Astrocyte (in vitro differentiated cells and primary cell): ENCODE data around the gene MED28. TPM values are rescaled to one million over a fixed set of nuclear protein-coding genes. Genes with fewer than 3 reads are reported as not detected.

ENCODE experiments used
- DNase-seq: peaks from one replicate; pipeline ENCODE4 v3.0.0-alpha.2; 2010; ENCODE audit warnings: low read depth
- FAIRE-seq: peaks from 2 replicates; lab custom pipeline; 2011; peaks lifted over from hg19 to GRCh38; lab: Jason Lieb, UNC
- H2AFZ ChIP-seq: 2 replicates; pipeline ENCODE4 v1.6.0; 2012; ENCODE audit warnings: low read depth, low read length, inconsistent platforms
- H3K27ac ChIP-seq: 2 replicates; pipeline ENCODE4 v1.5.1; 2011; ENCODE audit warnings: low read depth, low read length, inconsistent platforms
- H3K27me3 ChIP-seq: 2 replicates; pipeline ENCODE4 v1.6.0; 2011; ENCODE audit warnings: low read length, inconsistent platforms; ENCODE audit not compliant: insufficient read depth
- H3K36me3 ChIP-seq: 2 replicates; pipeline ENCODE4 v1.5.1; 2011; ENCODE audit warnings: low read length, inconsistent platforms; ENCODE audit not compliant: insufficient read depth
- H3K4me1 ChIP-seq: 2 replicates; pipeline ENCODE4 v1.5.1; 2011; ENCODE audit warnings: low read length, inconsistent platforms; ENCODE audit not compliant: insufficient read depth
- H3K4me2 ChIP-seq: 2 replicates; pipeline ENCODE4 v1.6.0; 2012; ENCODE audit warnings: low read length, inconsistent platforms
- H3K4me3 ChIP-seq: 2 replicates; pipeline ENCODE4 v1.5.1; 2011; ENCODE audit warnings: low read depth, mild to moderate bottlenecking, low read length, inconsistent platforms; ENCODE audit not compliant: insufficient read depth
- H3K79me2 ChIP-seq: 2 replicates; pipeline ENCODE4 v1.6.0; 2012; ENCODE audit warnings: mild to moderate bottlenecking, low read length, inconsistent platforms; ENCODE audit not compliant: insufficient read depth
- H3K9ac ChIP-seq: 2 replicates; pipeline ENCODE4 v1.6.0; 2012; ENCODE audit warnings: mild to moderate bottlenecking, low read length, inconsistent platforms
- H3K9me3 ChIP-seq: 2 replicates; pipeline ENCODE4 v1.5.1; 2012; ENCODE audit warnings: low read depth, mild to moderate bottlenecking, low read length, inconsistent platforms; ENCODE audit not compliant: insufficient read depth
- H4K20me1 ChIP-seq: 2 replicates; pipeline ENCODE4 v1.6.0; 2012; ENCODE audit warnings: low read length, inconsistent platforms; ENCODE audit not compliant: insufficient read depth
- H3K27ac Mint-ChIP-seq: one replicate; pipeline ENCODE4 v1.8.0; 2021; ENCODE audit warnings: mild to moderate bottlenecking, mixed read lengths; ENCODE audit not compliant: unreplicated experiment
- H3K27me3 Mint-ChIP-seq: one replicate; pipeline ENCODE4 v1.8.0; 2021; ENCODE audit warnings: low read depth, mixed read lengths; ENCODE audit not compliant: unreplicated experiment
- H3K36me3 Mint-ChIP-seq: one replicate; pipeline ENCODE4 v1.8.0; 2021; ENCODE audit warnings: low read depth, mixed read lengths; ENCODE audit not compliant: unreplicated experiment
- H3K4me1 Mint-ChIP-seq: one replicate; pipeline ENCODE4 v1.8.0; 2021; ENCODE audit warnings: low read depth, mixed read lengths; ENCODE audit not compliant: unreplicated experiment
- H3K4me3 Mint-ChIP-seq: one replicate; pipeline ENCODE4 v1.8.0; 2021; ENCODE audit warnings: mild to moderate bottlenecking, moderate library complexity, mixed read lengths; ENCODE audit not compliant: unreplicated experiment
- H3K9me3 Mint-ChIP-seq: one replicate; pipeline ENCODE4 v1.8.0; 2021; ENCODE audit warnings: mild to moderate bottlenecking, mixed read lengths; ENCODE audit not compliant: unreplicated experiment
- CTCF ChIP-seq: IDR thresholded peaks from 2 replicates; pipeline ENCODE4 v1.5.1; 2011; ENCODE audit warnings: low read depth, mild to moderate bottlenecking, inconsistent platforms, low read length, moderate library complexity; ENCODE audit not compliant: insufficient read depth
- EZH2 ChIP-seq: IDR thresholded peaks from 2 replicates; pipeline ENCODE4 v1.6.1; 2012; ENCODE audit warnings: mild to moderate bottlenecking, low read length, inconsistent platforms; ENCODE audit not compliant: insufficient read depth
- total RNA-seq: library from RNA; stranded (reverse); gene quantifications from 2 replicates; pipeline ENCODE4 v1.2.1, GENCODE V29; 2021

MED28 gene
- total RNA-seq, 1 donor from 2014 or later: 42.6 TPM

GRCh38 chr4:17619416-17620105 is 5.1 kb downstream of the MED28 start:
- H3K9me3 Mint-ChIP-seq: no peaks in the 10 kb centered on the region
- Histone ChIP-seq H3K9me3 (no peaks in the 10 kb centered on the region), H3K79me2 (peaks cover 79% of the 10 kb centered on the region), H3K9ac (peak overlapping the region; percentile 8), H3K27ac (no peak overlapping the region), H3K27me3 (no peaks in the 10 kb centered on the region), H3K4me3 (no peak overlapping the region), H3K36me3 (peaks cover 38% of the 10 kb centered on the region), H3K4me1 (peaks cover 18% of the 10 kb centered on the region), H2AFZ (no peak overlapping the region), H4K20me1 (peaks cover 76% of the 10 kb centered on the region), H3K4me2 (peak overlapping the region; percentile 29)
- no peak overlapping the region for H3K4me3 Mint-ChIP-seq
- H3K27ac Mint-ChIP-seq: peak overlapping the region; percentile 60
- FAIRE-seq: no peak
- no peak for DNase-seq
- H3K4me1 Mint-ChIP-seq: peaks cover 25% of the 10 kb centered on the region
- TF ChIP-seq EZH2: no peak
- TF ChIP-seq CTCF: no peak
- H3K36me3 Mint-ChIP-seq: peaks cover 13% of the 10 kb centered on the region
- H3K27me3 Mint-ChIP-seq: no peaks in the 10 kb centered on the region

GRCh38 chr4:17623451-17624001 is 9.1 kb downstream of the MED28 start:
- Mint-ChIP-seq H3K4me1 (peaks cover 7% of the 10 kb centered on the region), H3K27ac (no peak overlapping the region), H3K9me3 (no peaks in the 10 kb centered on the region), H3K4me3 (no peak overlapping the region), H3K27me3 (no peaks in the 10 kb centered on the region), H3K36me3 (peaks cover 33% of the 10 kb centered on the region)
- FAIRE-seq (no peak), DNase-seq (peak; percentile 30)
- TF ChIP-seq EZH2 (no peak), CTCF (no peak)
- Histone ChIP-seq H4K20me1 (peaks cover 63% of the 10 kb centered on the region), H3K27me3 (no peaks in the 10 kb centered on the region), H3K9me3 (no peaks in the 10 kb centered on the region), H3K9ac (no peak overlapping the region), H2AFZ (no peak overlapping the region), H3K27ac (no peak overlapping the region), H3K79me2 (peaks cover 52% of the 10 kb centered on the region), H3K4me3 (no peak overlapping the region), H3K36me3 (peaks cover 70% of the 10 kb centered on the region), H3K4me1 (peaks cover 7% of the 10 kb centered on the region), H3K4me2 (no peak overlapping the region)

GRCh38 chr4:17624821-17625220 is 10.4 kb downstream of the MED28 start:
- Histone ChIP-seq H3K79me2 (peaks cover 46% of the 10 kb centered on the region), H3K36me3 (peaks cover 77% of the 10 kb centered on the region), H3K27ac (no peak overlapping the region), H3K27me3 (no peaks in the 10 kb centered on the region), H3K4me1 (no peaks in the 10 kb centered on the region), H3K9ac (no peak overlapping the region), H3K4me3 (no peak overlapping the region), H3K9me3 (no peaks in the 10 kb centered on the region), H3K4me2 (no peak overlapping the region), H2AFZ (no peak overlapping the region), H4K20me1 (peaks cover 61% of the 10 kb centered on the region)
- Mint-ChIP-seq H3K27ac (no peak overlapping the region), H3K27me3 (no peaks in the 10 kb centered on the region), H3K4me3 (no peak overlapping the region), H3K9me3 (no peaks in the 10 kb centered on the region), H3K36me3 (peaks cover 37% of the 10 kb centered on the region), H3K4me1 (no peaks in the 10 kb centered on the region)
- TF ChIP-seq CTCF: no peak
- no peak for TF ChIP-seq EZH2
- FAIRE-seq (no peak), DNase-seq (no peak)
